Esophagus muscularis mucosa (tissue), 4 donors: ENCODE data around the gene FOXQ1. TPM values are rescaled to one million over a fixed set of nuclear protein-coding genes. Genes with fewer than 3 reads are reported as not detected.

Source experiments
- DNase-seq: peaks from one replicate; pipeline ENCODE4 v3.0.0-alpha.2; 2017; ENCODE audit errors: extremely low spot score
- H3K27ac ChIP-seq, 4 donors: fragments of 200-600 bp; sonication (generic); replicated peaks in 1 of 4; 1 replicate in 3 of 4; 2 replicates in 1 of 4; pipeline ENCODE4 v1.5.1; 2016 to 2019; ENCODE audit warnings: mild to moderate bottlenecking in 1 of 4
- H3K27me3 ChIP-seq, 4 donors: fragments of 200-600 bp; sonication (generic); one replicate each; pipeline versions ENCODE4 v1.5.1 to v1.6.0; 2016 to 2019
- H3K36me3 ChIP-seq, 4 donors: fragments of 200-600 bp; sonication (generic); one replicate each; pipeline ENCODE4 v1.5.1; 2016 to 2019
- H3K4me1 ChIP-seq, 4 donors: fragments of 200-600 bp; sonication (generic); one replicate each; pipeline ENCODE4 v1.5.1; 2016 to 2019
- H3K4me3 ChIP-seq, 4 donors: fragments of 200-600 bp; sonication (generic); 1 replicate in 2 of 4; 2 replicates in 2 of 4; pipeline ENCODE4 v1.5.1; 2016 to 2019; ENCODE audit warnings: mild to moderate bottlenecking in 4 of 4, moderate library complexity in 1 of 4
- H3K9me3 ChIP-seq, 4 donors: fragments of 200-600 bp; sonication (generic); 1 replicate in 3 of 4; 2 replicates in 1 of 4; pipeline ENCODE4 v1.5.1; 2016 to 2019
- CTCF ChIP-seq, 3 experiments: fragments of 200-600 bp in 2 of 3; fragments of 450-650 bp in 1 of 3; sonication (generic) in 2 of 3; IDR thresholded peaks; one replicate each; pipeline ENCODE4 v1.5.1; 2017 to 2019; ENCODE audit warnings: antibody characterized with exemption in 3 of 3, mild to moderate bottlenecking in 2 of 3, moderate library complexity in 1 of 3
- EP300 ChIP-seq: sonication (generic); formaldehyde crosslinking; IDR thresholded peaks from one replicate; pipeline ENCODE4 v1.6.1; 2017; ENCODE audit warnings: antibody characterized with exemption
- POLR2A ChIP-seq: fragments of 450-650 bp; IDR thresholded peaks from one replicate; pipeline ENCODE4 v1.6.1; 2017; ENCODE audit warnings: antibody characterized with exemption, moderate library complexity, mild to moderate bottlenecking, low read depth
- POLR2AphosphoS5 ChIP-seq, 2 donors: sonication (generic); formaldehyde crosslinking; IDR thresholded peaks; one replicate each; pipeline ENCODE4 v1.6.1; 2017; ENCODE audit warnings: antibody characterized with exemption in 2 of 2
- WGBS: methylation state at CpG from one replicate; pipeline ENCODE4 v1.1.5; 2018; 5-methylcytosine and 5-hydroxymethylcytosine counted together
- intact Hi-C: fragments of 100-400 bp; cut with DNase I; formaldehyde crosslinking; loops from one replicate; pipeline ENCODE4 v1.15.1; 2023
- total RNA-seq, 4 donors: library from RNA; depleted of rRNA; stranded (reverse); fragments of >200 nt; gene quantifications; one replicate each; pipeline versions ENCODE4 v1.1.0 to v1.2.1, GENCODE V29; 2016

The FOXQ1 gene
- total RNA-seq, 4 donors from 2014 or later = 2.5 to 4.4 (median 2.9) TPM

- Histone ChIP-seq H3K27me3 (peaks cover 0 to 34% (median 0%) of the 10 kb centered on the region in 4 donors), H3K4me3 (peak overlapping the region; percentile 61 to 73 (median 64)), H3K9me3 (no peaks in the 10 kb centered on the region), H3K36me3 (no peaks in the 10 kb centered on the region), H3K27ac (peak overlapping the region; percentile 52 to 89 (median 86)), H3K4me1 (peaks cover 21 to 56% (median 52%) of the 10 kb centered on the region in 4 donors)
- no peak for DNase-seq
- intact Hi-C loops = loop anchor here (5.0 kb wide), 1 partner anchor 68 kb away; no protein-coding TSS in a partner anchor
- WGBS = 10% methylated on average over 33 of the region's 45 CpGs
- TF ChIP-seq CTCF (IDR thresholded peaks at IDR 0.05) = peak; percentile 68 to 81 (median 80)
- TF ChIP-seq POLR2A = no peak
These were observed 2.0 kb downstream of the FOXQ1 start for GRCh38 chr6:1313767-1314503.

- no peaks in the 10 kb centered on the region for H3K36me3 ChIP-seq
- peaks cover 0 to 34% (median 0%) of the 10 kb centered on the region in 4 donors for H3K27me3 ChIP-seq
- intact Hi-C loops = loop anchor here (5.0 kb wide), 1 partner anchor 68 kb away; no protein-coding TSS in a partner anchor
- peaks cover 21 to 56% (median 52%) of the 10 kb centered on the region in 4 donors for H3K4me1 ChIP-seq
- TF ChIP-seq CTCF (IDR thresholded peaks at IDR 0.05) (no peak), POLR2AphosphoS5 (IDR thresholded peaks at IDR 0.05) (no peak), EP300 (no peak), POLR2A (no peak)
- H3K9me3 ChIP-seq = no peaks in the 10 kb centered on the region
- no peak for DNase-seq
- 73% methylated on average over 2 of the region's 2 CpGs for WGBS
- H3K27ac ChIP-seq = peak overlapping the region in 1 of 4 donors; percentile 85
- peak overlapping the region in 1 of 4 donors; percentile 64 for H3K4me3 ChIP-seq
These were observed 2.7 kb downstream of the FOXQ1 start for GRCh38 chr6:1314617-1315016.

- Histone ChIP-seq H3K9me3 (no peaks in the 10 kb centered on the region), H3K4me1 (peaks cover 21 to 56% (median 52%) of the 10 kb centered on the region in 4 donors), H3K27me3 (peaks cover 0 to 31% (median 0%) of the 10 kb centered on the region in 4 donors), H3K4me3 (no peak overlapping the region), H3K27ac (no peak overlapping the region), H3K36me3 (no peaks in the 10 kb centered on the region)
- WGBS = 81% methylated on average over 1 of the region's 1 CpG
- no peak for TF ChIP-seq EP300
- TF ChIP-seq POLR2A = no peak
- TF ChIP-seq POLR2AphosphoS5 (IDR thresholded peaks at IDR 0.05) = no peak
- TF ChIP-seq CTCF (IDR thresholded peaks at IDR 0.05) = no peak
- DNase-seq = no peak
- intact Hi-C loops = no loop called here
These were observed 3.3 kb downstream of the FOXQ1 start for GRCh38 chr6:1315201-1315559.

- DNase-seq = no peak
- H3K4me1 ChIP-seq = peaks cover 21 to 53% (median 50%) of the 10 kb centered on the region in 4 donors
- H3K36me3 ChIP-seq = no peaks in the 10 kb centered on the region
- WGBS = 49% methylated on average over 11 of the region's 11 CpGs
- H3K9me3 ChIP-seq = no peaks in the 10 kb centered on the region
- peak overlapping the region; percentile 55 to 75 (median 70) for H3K27ac ChIP-seq
- H3K4me3 ChIP-seq = peak overlapping the region; percentile 59 to 68 (median 62)
- intact Hi-C loops = no loop called here
- peaks cover 0 to 30% (median 0%) of the 10 kb centered on the region in 4 donors for H3K27me3 ChIP-seq
- TF ChIP-seq POLR2AphosphoS5 (IDR thresholded peaks at IDR 0.05) (no peak), POLR2A (no peak), EP300 (no peak), CTCF (IDR thresholded peaks at IDR 0.05) (no peak)
These were observed 3.9 kb downstream of the FOXQ1 start for GRCh38 chr6:1315560-1316386.
